A673 (cell line): ENCODE results near the gene LRRC8A. TPM values are rescaled to one million over a fixed set of nuclear protein-coding genes. Genes with fewer than 3 reads are reported as not detected.

Experiments used
- BruUV-seq: library from RNA; stranded (reverse); fragments of 400-500 nt; replicated peaks from 2 replicates; lab custom pipeline; 2021; lab: Mats Ljungman, UMichigan
- CTCF ChIA-PET: fragments of 300-600 bp; sonication (Branson Sonifier 250); formaldehyde crosslinking; loops from one replicate; lab custom pipeline; 2022; ENCODE audit warnings: antibody characterized with exemption; lab: Charles Lee
- POLR2A ChIA-PET: fragments of 300-600 bp; sonication (Branson Sonifier 250); formaldehyde crosslinking; loops from one replicate; lab custom pipeline; 2022; ENCODE audit warnings: antibody characterized with exemption; ENCODE audit not compliant: low non-redundant PET; lab: Charles Lee
- DNase-seq: peaks from one replicate; pipeline ENCODE4 v3.0.0-alpha.2; 2015; ENCODE audit warnings: low spot score
- H3K27ac ChIP-seq: fragments of 200-600 bp; sonication (generic); 2 replicates; pipeline ENCODE4 v1.5.1; 2016; ENCODE audit warnings: mixed run types, low read depth, mild to moderate bottlenecking, mixed read lengths, antibody characterized with exemption, low read length; ENCODE audit not compliant: poor library complexity, severe bottlenecking
- H3K27me3 ChIP-seq: fragments of 200-600 bp; sonication (generic); replicated peaks from 2 replicates; pipeline ENCODE4 v1.6.1; 2017; ENCODE audit warnings: mixed run types, low read depth, mild to moderate bottlenecking, mixed read lengths, antibody characterized with exemption, low read length; ENCODE audit not compliant: insufficient read depth, poor library complexity
- H3K36me3 ChIP-seq: fragments of 200-600 bp; sonication (generic); 2 replicates; pipeline ENCODE4 v1.6.1; 2016; ENCODE audit warnings: mixed run types, mild to moderate bottlenecking, mixed read lengths, antibody characterized with exemption, low read length; ENCODE audit not compliant: insufficient read depth, poor library complexity, severe bottlenecking
- H3K4me1 ChIP-seq: fragments of 200-600 bp; sonication (generic); 2 replicates; pipeline ENCODE4 v1.6.1; 2017; ENCODE audit warnings: mixed run types, mild to moderate bottlenecking, mixed read lengths, antibody characterized with exemption, low read length; ENCODE audit not compliant: insufficient read depth, poor library complexity, severe bottlenecking
- H3K4me3 ChIP-seq: fragments of 200-600 bp; sonication (generic); 2 replicates; pipeline ENCODE4 v1.5.1; 2016; ENCODE audit warnings: low read depth, mixed run types, mild to moderate bottlenecking, mixed read lengths, low read length; ENCODE audit not compliant: poor library complexity, severe bottlenecking
- H3K9me3 ChIP-seq: fragments of 200-600 bp; sonication (generic); 2 replicates; pipeline ENCODE4 v1.6.1; 2016; ENCODE audit warnings: mixed run types, low read depth, mild to moderate bottlenecking, mixed read lengths, antibody characterized with exemption, low read length; ENCODE audit not compliant: poor library complexity, severe bottlenecking
- EZH2 ChIP-seq: fragments of 200-600 bp; sonication (generic); IDR thresholded peaks from 2 replicates; pipeline ENCODE4 v1.6.1; 2017; ENCODE audit warnings: borderline replicate concordance, low read depth, mild to moderate bottlenecking, mixed read lengths, antibody characterized with exemption, low read length; ENCODE audit not compliant: poor library complexity, severe bottlenecking
- intact Hi-C: fragments of 100-400 bp; cut with micrococcal nuclease; formaldehyde crosslinking; loops from one replicate; pipeline ENCODE4 v1.10.0; 2022; ENCODE audit not compliant: unreplicated experiment
- total RNA-seq: library from RNA; stranded (reverse); gene quantifications from 2 replicates; pipeline ENCODE4 v1.2.3, GENCODE V29; 2021
- TF ChIP-seq, protein P1 (sequence below): fragments of 300-800, 200-600 bp; sonication (generic); conservative IDR thresholded peaks from 2 replicates; pipeline ENCODE4 v1.5.1; 2017; ENCODE audit warnings: low read depth, mild to moderate bottlenecking, antibody characterized with exemption, low read length, moderate library complexity, mixed read lengths

Gene LRRC8A
- total RNA-seq, 1 experiment from 2014 or later, result 56.8 TPM

DNA sequence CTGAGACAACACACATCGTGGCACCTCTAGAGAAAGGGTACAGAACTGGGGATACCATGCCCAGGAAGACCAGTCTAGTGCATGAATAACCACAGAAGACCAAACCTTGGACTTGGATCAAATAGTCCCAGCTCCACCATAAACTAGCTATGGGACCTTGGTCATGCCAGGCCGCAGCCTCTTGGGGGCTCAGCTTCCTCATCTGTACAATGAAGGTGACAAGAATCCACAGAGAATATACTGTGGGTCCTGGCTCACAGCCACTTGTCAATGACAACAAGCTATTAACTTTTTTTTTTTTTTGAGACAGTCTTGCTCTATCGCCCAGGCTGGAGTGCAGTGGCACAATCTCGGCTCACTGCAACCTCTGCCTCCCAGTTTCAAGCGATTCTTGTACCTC, 4.1 kb upstream of the LRRC8A start:
- intact Hi-C loops, result no loop called here
- ChIA-PET POLR2A (interaction anchor here (0.7 kb wide), 1 partner anchor 59 kb away, joined by 5 read pairs; the partner anchor contains the start of gene ENDOG), CTCF (interaction anchor here (0.6 to 0.8 kb wide), 3 partner anchors 34 to 68 kb away, joined by 3 read pairs; no protein-coding TSS in a partner anchor)
- no TSS peak for BruUV-seq
- DNase-seq, result peak; percentile 39
- Histone ChIP-seq H3K27me3 (no peaks in the 10 kb centered on the region), H3K4me3 (no peak overlapping the region), H3K27ac (peak overlapping the region; percentile 10), H3K4me1 (peaks cover 9% of the 10 kb centered on the region), H3K9me3 (no peaks in the 10 kb centered on the region), H3K36me3 (no peaks in the 10 kb centered on the region)
- no peak for TF ChIP-seq EZH2
- TF ChIP-seq, protein P1, sequence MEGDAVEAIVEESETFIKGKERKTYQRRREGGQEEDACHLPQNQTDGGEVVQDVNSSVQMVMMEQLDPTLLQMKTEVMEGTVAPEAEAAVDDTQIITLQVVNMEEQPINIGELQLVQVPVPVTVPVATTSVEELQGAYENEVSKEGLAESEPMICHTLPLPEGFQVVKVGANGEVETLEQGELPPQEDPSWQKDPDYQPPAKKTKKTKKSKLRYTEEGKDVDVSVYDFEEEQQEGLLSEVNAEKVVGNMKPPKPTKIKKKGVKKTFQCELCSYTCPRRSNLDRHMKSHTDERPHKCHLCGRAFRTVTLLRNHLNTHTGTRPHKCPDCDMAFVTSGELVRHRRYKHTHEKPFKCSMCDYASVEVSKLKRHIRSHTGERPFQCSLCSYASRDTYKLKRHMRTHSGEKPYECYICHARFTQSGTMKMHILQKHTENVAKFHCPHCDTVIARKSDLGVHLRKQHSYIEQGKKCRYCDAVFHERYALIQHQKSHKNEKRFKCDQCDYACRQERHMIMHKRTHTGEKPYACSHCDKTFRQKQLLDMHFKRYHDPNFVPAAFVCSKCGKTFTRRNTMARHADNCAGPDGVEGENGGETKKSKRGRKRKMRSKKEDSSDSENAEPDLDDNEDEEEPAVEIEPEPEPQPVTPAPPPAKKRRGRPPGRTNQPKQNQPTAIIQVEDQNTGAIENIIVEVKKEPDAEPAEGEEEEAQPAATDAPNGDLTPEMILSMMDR, result no peak

DNA sequence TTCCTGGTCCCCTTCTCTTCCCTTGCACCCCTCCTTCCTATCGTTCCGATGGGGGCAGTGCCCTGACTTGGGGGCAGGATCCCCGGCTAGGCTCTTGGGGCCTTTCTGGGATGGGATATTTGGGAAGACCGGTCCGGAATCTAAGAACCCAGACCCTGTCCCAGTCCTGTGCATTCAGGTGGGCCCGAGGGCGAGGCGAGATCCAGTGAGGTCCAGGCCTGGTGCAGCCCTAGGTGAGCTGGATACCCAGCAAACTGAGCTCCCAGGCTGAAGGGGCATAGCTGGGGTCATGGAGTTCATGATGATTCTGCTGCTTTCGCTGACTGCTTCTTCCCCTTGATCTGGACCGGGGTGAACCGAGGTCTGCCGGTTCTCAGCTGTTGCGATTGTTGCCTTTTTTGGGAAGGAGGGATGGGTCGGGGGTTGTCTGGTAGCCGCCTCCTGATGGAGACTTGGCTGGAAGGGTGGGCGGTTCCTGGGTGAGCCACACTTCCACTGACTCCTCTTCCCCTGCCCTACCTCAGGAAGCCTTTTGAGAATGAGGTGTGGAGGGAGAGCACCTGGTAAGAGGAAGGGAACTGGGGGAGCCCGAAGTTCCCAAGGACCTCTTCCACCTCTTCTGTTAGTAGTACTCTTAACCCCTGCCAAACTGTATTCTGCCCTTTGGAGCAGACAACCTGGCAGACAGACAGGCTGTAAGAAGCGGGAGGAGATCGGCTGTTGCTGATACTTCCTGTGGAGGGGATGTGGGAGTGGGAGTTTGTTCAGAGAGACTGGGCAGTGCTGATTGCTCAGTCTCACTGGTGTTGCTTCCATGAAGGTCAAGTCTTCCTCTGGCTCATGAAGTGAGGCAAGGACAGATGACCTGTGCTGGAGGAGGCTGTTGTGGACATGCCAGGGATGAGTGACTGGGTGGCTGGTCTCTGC, 1.0 kb downstream of the LRRC8A start:
- BruUV-seq, result TSS peak; percentile 27
- H3K36me3 ChIP-seq, result peaks cover 7% of the 10 kb centered on the region
- H3K27me3 ChIP-seq, result no peaks in the 10 kb centered on the region
- CTCF ChIA-PET, result no interaction called here
- H3K27ac ChIP-seq, result peak overlapping the region; percentile 96
- no peak for DNase-seq
- peaks cover 9% of the 10 kb centered on the region for H3K4me1 ChIP-seq
- H3K4me3 ChIP-seq, result peak overlapping the region; percentile 96
- POLR2A ChIA-PET, result no interaction called here
- H3K9me3 ChIP-seq, result no peaks in the 10 kb centered on the region
- TF ChIP-seq EZH2, result no peak
- TF ChIP-seq, protein P1, result no peak
- intact Hi-C loops, result loop anchor here (5.0 kb wide), 1 partner anchor 39 kb away; the partner anchor contains the start of gene PHYHD1

DNA sequence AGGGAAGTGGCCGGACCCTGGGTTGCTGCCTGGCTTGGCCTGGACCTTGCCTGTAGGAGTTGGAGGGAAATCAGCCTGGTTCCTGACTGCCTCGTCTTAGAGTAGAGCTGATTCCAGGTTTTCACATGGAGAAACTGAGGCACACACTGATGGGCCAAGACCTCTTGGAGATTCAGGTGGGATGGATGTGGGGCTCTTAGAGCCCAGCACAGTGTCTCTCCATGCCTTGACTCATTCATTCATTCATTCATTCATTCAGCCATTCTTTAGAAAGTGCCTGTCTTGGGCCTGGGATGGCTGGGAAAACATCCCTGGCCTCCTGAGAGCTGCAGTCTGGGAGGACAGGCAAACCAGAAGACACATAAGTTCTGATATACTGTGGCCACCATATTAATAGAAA, 2.2 kb downstream of the LRRC8A start:
- Histone ChIP-seq H3K27me3 (no peaks in the 10 kb centered on the region), H3K27ac (no peak overlapping the region), H3K4me1 (peaks cover 9% of the 10 kb centered on the region), H3K4me3 (no peak overlapping the region), H3K9me3 (no peaks in the 10 kb centered on the region), H3K36me3 (peaks cover 13% of the 10 kb centered on the region)
- TF ChIP-seq, protein P1, result no peak
- no peak for TF ChIP-seq EZH2
- intact Hi-C loops, result loop anchor here (5.0 kb wide), 1 partner anchor 38 kb away; the partner anchor contains the start of gene PHYHD1
- CTCF ChIA-PET, result no interaction called here
- no peak for DNase-seq
- POLR2A ChIA-PET, result no interaction called here
- BruUV-seq, result no TSS peak
